Activated CD8-positive, alpha-beta memory T cell treated with anti-CD3 and anti-CD28 coated beads, Interleukin-2, amount 50 U/mL, for 1 hour (primary cell): ENCODE measurements around the gene FCER1A.

Experiments used
- DNase-seq: peaks from one replicate; pipeline ENCODE4 v3.0.0-alpha.2; 2020; ENCODE audit errors: extremely low read depth

FCER1A gene

DNA sequence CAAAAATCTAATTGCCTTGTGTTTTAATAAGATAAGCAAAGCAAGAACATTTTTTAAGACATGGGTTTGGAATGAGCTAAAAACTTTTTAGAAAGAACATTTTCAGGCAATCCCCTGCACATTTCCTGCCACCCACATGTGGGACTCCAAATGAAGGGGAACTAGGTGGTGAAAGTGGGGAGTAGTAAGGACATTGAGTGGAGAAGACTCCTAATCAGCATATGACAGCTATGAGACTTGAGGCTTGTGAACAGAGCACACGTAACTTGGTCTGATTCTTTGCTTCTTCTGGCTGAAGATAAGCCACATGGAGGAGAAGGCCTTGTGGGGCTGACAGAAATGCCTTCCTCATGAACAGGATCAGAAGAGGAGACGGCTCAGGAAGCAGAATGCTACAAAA is 50.3 kb downstream of the FCER1A start:
- no peak for DNase-seq
